SH-SY5Y (cell line): ENCODE measurements around the gene ARHGAP9.

Experiments used
- GATA2 ChIP-seq: IDR thresholded peaks from 2 replicates; pipeline ENCODE4 v1.6.1; 2011; ENCODE audit warnings: mild to moderate bottlenecking, low read depth, low read length
- GATA3 ChIP-seq: IDR thresholded peaks from 2 replicates; pipeline ENCODE4 v1.6.1; 2011; ENCODE audit warnings: low read depth, mild to moderate bottlenecking, low read length, moderate library complexity

The ARHGAP9 gene

GRCh38 chr12:57470970-57471656 is 8.6 kb downstream of the ARHGAP9 start:
- TF ChIP-seq GATA3 (no peak), GATA2 (no peak)

GRCh38 chr12:57470286-57470969 is 9.2 kb downstream of the ARHGAP9 start:
- no peak for TF ChIP-seq GATA2
- no peak for TF ChIP-seq GATA3

- TF ChIP-seq GATA2 (no peak), GATA3 (no peak)
Measured at GRCh38 chr12:57469296-57470164, 10.1 kb downstream of the ARHGAP9 start.

- TF ChIP-seq GATA3 (no peak), GATA2 (no peak)
Measured at GRCh38 chr12:57467915-57468314, 11.8 kb downstream of the ARHGAP9 start.

GRCh38 chr12:57467212-57467874 is 12.3 kb downstream of the ARHGAP9 start:
- TF ChIP-seq GATA2 (no peak), GATA3 (no peak)

GRCh38 chr12:57465747-57466505 is 13.7 kb downstream of the ARHGAP9 start:
- TF ChIP-seq GATA3 (no peak), GATA2 (no peak)

GRCh38 chr12:57465030-57465746 is 14.5 kb downstream of the ARHGAP9 start:
- TF ChIP-seq GATA2 (no peak), GATA3 (no peak)

- TF ChIP-seq GATA2 (no peak), GATA3 (no peak)
Measured at GRCh38 chr12:57464569-57464968, 15.1 kb downstream of the ARHGAP9 start.

- TF ChIP-seq GATA2 (no peak), GATA3 (no peak)
Measured at GRCh38 chr12:57462912-57463253, 16.8 kb downstream of the ARHGAP9 start.

GRCh38 chr12:57462251-57462911 is 17.3 kb downstream of the ARHGAP9 start:
- TF ChIP-seq GATA2 (no peak), GATA3 (no peak)

- TF ChIP-seq GATA3 (no peak), GATA2 (no peak)
Measured at GRCh38 chr12:57461917-57462250, 17.8 kb downstream of the ARHGAP9 start.

- TF ChIP-seq GATA3 (no peak), GATA2 (no peak)
Measured at GRCh38 chr12:57461276-57461916, 18.3 kb downstream of the ARHGAP9 start.
